GM21390 (cell line): ENCODE results near the gene ZNF275.
"Not testable (repeated sequence)": the region's sequence is repeated elsewhere in the genome, so short reads cannot be mapped to it uniquely, and the experiment has no call there.

Experiments
- ATAC-seq: cut with Tn5 transposase; IDR thresholded peaks from one replicate; pipeline ENCODE4 v1.9.1; 2021; ENCODE audit not compliant: unreplicated experiment

The ZNF275 gene

GRCh38 chrX:153333821-153334653 lies at the start of gene ZNF275:
ZNF275 (plus strand) TSS chrX:153334153; CDS start chrX:153336680, 2,527 bp downstream.
- ATAC-seq, result peak; percentile 88

GRCh38 chrX:153285678-153286077 lies 48.3 kb upstream of the ZNF275 start:
- not testable (repeated sequence) for ATAC-seq

- ATAC-seq, result not testable (repeated sequence)
These were observed 45.1 kb upstream of the ZNF275 start for GRCh38 chrX:153288807-153289206.

GRCh38 chrX:153293485-153294071 lies 40.4 kb upstream of the ZNF275 start:
- ATAC-seq, result not testable (repeated sequence)

- ATAC-seq, result no peak
These were observed 36.6 kb upstream of the ZNF275 start for GRCh38 chrX:153297376-153297775.

- ATAC-seq, result no peak
These were observed 34.1 kb upstream of the ZNF275 start for GRCh38 chrX:153299855-153300254.

- no peak for ATAC-seq
These were observed 32.2 kb upstream of the ZNF275 start for GRCh38 chrX:153301746-153302145.

- ATAC-seq, result no peak
These were observed 31.2 kb upstream of the ZNF275 start for GRCh38 chrX:153302796-153303195.

- no peak for ATAC-seq
These were observed 30.4 kb upstream of the ZNF275 start for GRCh38 chrX:153303276-153304262.

- ATAC-seq, result no peak
These were observed 28.8 kb upstream of the ZNF275 start for GRCh38 chrX:153304988-153305736.

- no peak for ATAC-seq
These were observed 28.0 kb upstream of the ZNF275 start for GRCh38 chrX:153305972-153306371.

GRCh38 chrX:153306527-153307115 lies 27.3 kb upstream of the ZNF275 start:
- no peak for ATAC-seq

GRCh38 chrX:153307276-153308178 lies 26.4 kb upstream of the ZNF275 start:
- ATAC-seq, result no peak

- no peak for ATAC-seq
These were observed 23.1 kb upstream of the ZNF275 start for GRCh38 chrX:153310901-153311300.

- no peak for ATAC-seq
These were observed 21.9 kb upstream of the ZNF275 start for GRCh38 chrX:153312041-153312440.

GRCh38 chrX:153312842-153313241 lies 21.1 kb upstream of the ZNF275 start:
- no peak for ATAC-seq

GRCh38 chrX:153317306-153317705 lies 16.6 kb upstream of the ZNF275 start:
- no peak for ATAC-seq

- no peak for ATAC-seq
These were observed 15.8 kb upstream of the ZNF275 start for GRCh38 chrX:153317996-153318722.
